HG03571 (cell line): ENCODE data around the gene FAM171A2.
"Not testable (repeated sequence)": the region's sequence is repeated elsewhere in the genome, so short reads cannot be mapped to it uniquely, and the experiment has no call there.

Experiments used
- ATAC-seq: cut with Tn5 transposase; IDR thresholded peaks from one replicate; pipeline ENCODE4 v1.9.1; 2021; ENCODE audit not compliant: unreplicated experiment

FAM171A2 gene

GRCh38 chr17:44383861-44384260 is 20.2 kb upstream of the FAM171A2 start:
- no peak for ATAC-seq

- no peak for ATAC-seq
Measured at GRCh38 chr17:44383363-44383762, 19.7 kb upstream of the FAM171A2 start.

- no peak for ATAC-seq
Measured at GRCh38 chr17:44382917-44383316, 19.3 kb upstream of the FAM171A2 start.

- no peak for ATAC-seq
Measured at GRCh38 chr17:44381810-44382305, 18.2 kb upstream of the FAM171A2 start.

- no peak for ATAC-seq
Measured at GRCh38 chr17:44380767-44381166, 17.1 kb upstream of the FAM171A2 start.

- no peak for ATAC-seq
Measured at GRCh38 chr17:44379887-44380286, 16.2 kb upstream of the FAM171A2 start.

GRCh38 chr17:44378171-44378705 is 14.6 kb upstream of the FAM171A2 start:
- ATAC-seq, result no peak

GRCh38 chr17:44376779-44377178 is 13.1 kb upstream of the FAM171A2 start:
- no peak for ATAC-seq

- no peak for ATAC-seq
Measured at GRCh38 chr17:44376124-44376523, 12.5 kb upstream of the FAM171A2 start.

GRCh38 chr17:44375196-44376017 is 11.8 kb upstream of the FAM171A2 start:
- no peak for ATAC-seq

- ATAC-seq, result no peak
Measured at GRCh38 chr17:44374306-44375195, 10.9 kb upstream of the FAM171A2 start.

GRCh38 chr17:44372036-44372435 is 8.4 kb upstream of the FAM171A2 start:
- no peak for ATAC-seq

- ATAC-seq, result not testable (repeated sequence)
Measured at GRCh38 chr17:44369414-44370023, 5.9 kb upstream of the FAM171A2 start.

GRCh38 chr17:44368391-44369243 is 5.0 kb upstream of the FAM171A2 start:
- not testable (repeated sequence) for ATAC-seq

GRCh38 chr17:44367231-44367979 is 3.8 kb upstream of the FAM171A2 start:
- no peak for ATAC-seq

- not testable (repeated sequence) for ATAC-seq
Measured at GRCh38 chr17:44365051-44365450, 1.4 kb upstream of the FAM171A2 start.

GRCh38 chr17:44362949-44363612 is 572 bp downstream of the FAM171A2 start:
- no peak for ATAC-seq

GRCh38 chr17:44362459-44362948 is 1.1 kb downstream of the FAM171A2 start:
- no peak for ATAC-seq
